Loucy (cell line): ENCODE data around the gene KRTAP10-5.

Experiments
- CTCF ChIP-seq: fragments of 200-600 bp; sonication (generic); conservative IDR thresholded peaks from 2 replicates; pipeline ENCODE4 v1.5.1; 2014; ENCODE audit warnings: mild to moderate bottlenecking, antibody characterized with exemption, low read length
- EZH2phosphoT487 ChIP-seq: fragments of 200-600 bp; IDR thresholded peaks from 2 replicates; pipeline ENCODE4 v1.6.1; 2018; ENCODE audit warnings: antibody characterized with exemption, mild to moderate bottlenecking, moderate library complexity, borderline replicate concordance

- TF ChIP-seq EZH2phosphoT487, result no peak
- TF ChIP-seq CTCF, result no peak
Observed at GRCh38 chr21:44530221-44530902, 50.0 kb downstream of the KRTAP10-5 start.
